ENCODE measurements around the gene STON1.

The STON1 gene
- 0 to 4.6 (median 1.2) reads per million in 9 experiments for total RNA-seq

GRCh38 chr2:48530033-48530811 lies at the start of gene STON1:
STON1 (plus strand) TSS chr2:48530154; CDS start chr2:48580634, 50,480 bp downstream.
- no peaks in the 10 kb centered on the region for H3K27me3 Mint-ChIP-seq
- H3K27ac Mint-ChIP-seq, result peak within 1 kb of the TSS; percentile 90 to 94
- peaks cover 12 to 14% of the 10 kb centered on the region in 2 donors for H3K4me1 Mint-ChIP-seq (ENCODE audit: low read depth in 2 of 2)
- ATAC-seq (replicated peaks) (peak; percentile 81), DNase-seq (peak in 2 of 3 experiments; percentile 7 to 14)
- H3K9me3 Mint-ChIP-seq, result no peaks in the 10 kb centered on the region
- peak within 1 kb of the TSS; percentile 84 to 90 for H3K4me3 Mint-ChIP-seq
- peaks cover 2% of the 10 kb centered on the region for H3K36me3 Mint-ChIP-seq (ENCODE audit: insufficient read depth)

GRCh38 chr2:48480526-48480925 lies 49.4 kb upstream of the STON1 start:
- Mint-ChIP-seq H3K4me3 (no peak overlapping the region), H3K9me3 (no peaks in the 10 kb centered on the region), H3K36me3 (ENCODE audit: insufficient read depth) (peaks cover 40% of the 10 kb centered on the region), H3K4me1 (ENCODE audit: low read depth in 2 of 2) (peaks cover 0 to 4% of the 10 kb centered on the region in 2 donors), H3K27me3 (no peaks in the 10 kb centered on the region), H3K27ac (no peak overlapping the region)
- no peak for DNase-seq
- no peak for ATAC-seq (replicated peaks)

GRCh38 chr2:48482313-48482712 lies 47.6 kb upstream of the STON1 start:
- no peaks in the 10 kb centered on the region for H3K27me3 Mint-ChIP-seq
- H3K27ac Mint-ChIP-seq, result no peak overlapping the region
- no peak overlapping the region for H3K4me3 Mint-ChIP-seq
- ATAC-seq (replicated peaks) (no peak), DNase-seq (no peak)
- H3K9me3 Mint-ChIP-seq, result no peaks in the 10 kb centered on the region
- peaks cover 0 to 4% of the 10 kb centered on the region in 2 donors for H3K4me1 Mint-ChIP-seq (ENCODE audit: low read depth in 2 of 2)
- H3K36me3 Mint-ChIP-seq (ENCODE audit: insufficient read depth), result peaks cover 49% of the 10 kb centered on the region

- H3K27ac Mint-ChIP-seq, result no peak overlapping the region
- no peak overlapping the region for H3K4me3 Mint-ChIP-seq
- DNase-seq (no peak), ATAC-seq (replicated peaks) (no peak)
- no peaks in the 10 kb centered on the region for H3K27me3 Mint-ChIP-seq
- H3K9me3 Mint-ChIP-seq, result no peaks in the 10 kb centered on the region
- peaks cover 53% of the 10 kb centered on the region for H3K36me3 Mint-ChIP-seq (ENCODE audit: insufficient read depth)
- H3K4me1 Mint-ChIP-seq (ENCODE audit: low read depth in 2 of 2), result peaks cover 0 to 2% of the 10 kb centered on the region in 2 donors
These were observed 47.2 kb upstream of the STON1 start for GRCh38 chr2:48482769-48483168.

- DNase-seq, result no peak
- ATAC-seq (replicated peaks), result no peak
- Mint-ChIP-seq H3K4me1 (ENCODE audit: low read depth in 2 of 2) (no peaks in the 10 kb centered on the region), H3K9me3 (no peaks in the 10 kb centered on the region), H3K27ac (no peak overlapping the region), H3K4me3 (no peak overlapping the region), H3K36me3 (ENCODE audit: insufficient read depth) (peaks cover 61% of the 10 kb centered on the region), H3K27me3 (no peaks in the 10 kb centered on the region)
These were observed 46.4 kb upstream of the STON1 start for GRCh38 chr2:48483506-48483905.

- DNase-seq, result no peak
- Mint-ChIP-seq H3K36me3 (ENCODE audit: insufficient read depth) (peaks cover 62% of the 10 kb centered on the region), H3K4me3 (no peak overlapping the region), H3K4me1 (ENCODE audit: low read depth in 2 of 2) (no peaks in the 10 kb centered on the region), H3K27me3 (no peaks in the 10 kb centered on the region), H3K9me3 (no peaks in the 10 kb centered on the region), H3K27ac (no peak overlapping the region)
- ATAC-seq (replicated peaks), result no peak
These were observed 46.0 kb upstream of the STON1 start for GRCh38 chr2:48483916-48484315.

- Mint-ChIP-seq H3K4me1 (ENCODE audit: low read depth in 2 of 2) (peaks cover 0 to 4% of the 10 kb centered on the region in 2 donors), H3K4me3 (no peak overlapping the region), H3K27me3 (no peaks in the 10 kb centered on the region), H3K36me3 (ENCODE audit: insufficient read depth) (peaks cover 56% of the 10 kb centered on the region), H3K27ac (no peak overlapping the region), H3K9me3 (no peaks in the 10 kb centered on the region)
- no peak for ATAC-seq (replicated peaks)
- DNase-seq, result no peak
These were observed 41.4 kb upstream of the STON1 start for GRCh38 chr2:48488545-48488944.

GRCh38 chr2:48496849-48497248 lies 33.1 kb upstream of the STON1 start:
- DNase-seq, result no peak
- ATAC-seq (replicated peaks), result no peak
- no peaks in the 10 kb centered on the region for H3K27me3 Mint-ChIP-seq
- H3K4me1 Mint-ChIP-seq (ENCODE audit: low read depth in 2 of 2), result peaks cover 2 to 8% of the 10 kb centered on the region in 2 donors
- peaks cover 54% of the 10 kb centered on the region for H3K36me3 Mint-ChIP-seq (ENCODE audit: insufficient read depth)
- H3K27ac Mint-ChIP-seq, result no peak overlapping the region
- H3K4me3 Mint-ChIP-seq, result no peak overlapping the region
- H3K9me3 Mint-ChIP-seq, result no peaks in the 10 kb centered on the region

GRCh38 chr2:48504647-48505327 lies 25.2 kb upstream of the STON1 start:
- ATAC-seq (replicated peaks), result no peak
- peaks cover 15 to 19% of the 10 kb centered on the region in 2 donors for H3K4me1 Mint-ChIP-seq (ENCODE audit: low read depth in 2 of 2)
- H3K36me3 Mint-ChIP-seq (ENCODE audit: insufficient read depth), result peaks cover 54% of the 10 kb centered on the region
- no peak for DNase-seq
- H3K27ac Mint-ChIP-seq, result peak overlapping the region; percentile 22 to 32
- no peaks in the 10 kb centered on the region for H3K27me3 Mint-ChIP-seq
- H3K4me3 Mint-ChIP-seq, result no peak overlapping the region
- no peaks in the 10 kb centered on the region for H3K9me3 Mint-ChIP-seq

GRCh38 chr2:48507111-48507510 lies 22.8 kb upstream of the STON1 start:
- Mint-ChIP-seq H3K36me3 (ENCODE audit: insufficient read depth) (peaks cover 61% of the 10 kb centered on the region), H3K9me3 (no peaks in the 10 kb centered on the region), H3K27ac (no peak overlapping the region), H3K27me3 (no peaks in the 10 kb centered on the region), H3K4me1 (ENCODE audit: low read depth in 2 of 2) (peaks cover 18 to 20% of the 10 kb centered on the region in 2 donors), H3K4me3 (no peak overlapping the region)
- DNase-seq, result no peak
- ATAC-seq (replicated peaks), result no peak

GRCh38 chr2:48508461-48509124 lies 21.4 kb upstream of the STON1 start:
- Mint-ChIP-seq H3K27ac (peak overlapping the region; percentile 20 to 84), H3K4me3 (no peak overlapping the region), H3K27me3 (no peaks in the 10 kb centered on the region), H3K9me3 (no peaks in the 10 kb centered on the region), H3K36me3 (ENCODE audit: insufficient read depth) (peaks cover 56% of the 10 kb centered on the region), H3K4me1 (ENCODE audit: low read depth in 2 of 2) (peaks cover 18 to 23% of the 10 kb centered on the region in 2 donors)
- no peak for DNase-seq
- ATAC-seq (replicated peaks), result peak; percentile 45

- H3K27ac Mint-ChIP-seq, result peak overlapping the region; percentile 56 to 84
- H3K4me3 Mint-ChIP-seq, result peak overlapping the region in 1 of 2 donors; percentile 2
- DNase-seq (no peak), ATAC-seq (replicated peaks) (no peak)
- peaks cover 53% of the 10 kb centered on the region for H3K36me3 Mint-ChIP-seq (ENCODE audit: insufficient read depth)
- peaks cover 18 to 23% of the 10 kb centered on the region in 2 donors for H3K4me1 Mint-ChIP-seq (ENCODE audit: low read depth in 2 of 2)
- no peaks in the 10 kb centered on the region for H3K9me3 Mint-ChIP-seq
- no peaks in the 10 kb centered on the region for H3K27me3 Mint-ChIP-seq
These were observed 19.6 kb upstream of the STON1 start for GRCh38 chr2:48510329-48510728.

- H3K27ac Mint-ChIP-seq, result peak overlapping the region in 1 of 2 donors; percentile 29
- peaks cover 18 to 23% of the 10 kb centered on the region in 2 donors for H3K4me1 Mint-ChIP-seq (ENCODE audit: low read depth in 2 of 2)
- no peak for ATAC-seq (replicated peaks)
- DNase-seq, result no peak
- H3K4me3 Mint-ChIP-seq, result no peak overlapping the region
- no peaks in the 10 kb centered on the region for H3K9me3 Mint-ChIP-seq
- no peaks in the 10 kb centered on the region for H3K27me3 Mint-ChIP-seq
- peaks cover 48% of the 10 kb centered on the region for H3K36me3 Mint-ChIP-seq (ENCODE audit: insufficient read depth)
These were observed 18.0 kb upstream of the STON1 start for GRCh38 chr2:48511849-48512470.

Data from effector memory CD8-positive, alpha-beta T cell (primary cell).